RCC 7860 (cell line): ENCODE measurements around the gene LTF.
"Not testable (repeated sequence)": the region's sequence is repeated elsewhere in the genome, so short reads cannot be mapped to it uniquely, and the experiment has no call there.

Source experiments
- DNase-seq: peaks from one replicate; pipeline ENCODE4 v3.0.0-alpha.2; 2015; ENCODE audit warnings: low spot score
- FAIRE-seq: peaks from 2 replicates; lab custom pipeline; 2012; peaks lifted over from hg19 to GRCh38; lab: Jason Lieb, UNC

LTF gene

DNA sequence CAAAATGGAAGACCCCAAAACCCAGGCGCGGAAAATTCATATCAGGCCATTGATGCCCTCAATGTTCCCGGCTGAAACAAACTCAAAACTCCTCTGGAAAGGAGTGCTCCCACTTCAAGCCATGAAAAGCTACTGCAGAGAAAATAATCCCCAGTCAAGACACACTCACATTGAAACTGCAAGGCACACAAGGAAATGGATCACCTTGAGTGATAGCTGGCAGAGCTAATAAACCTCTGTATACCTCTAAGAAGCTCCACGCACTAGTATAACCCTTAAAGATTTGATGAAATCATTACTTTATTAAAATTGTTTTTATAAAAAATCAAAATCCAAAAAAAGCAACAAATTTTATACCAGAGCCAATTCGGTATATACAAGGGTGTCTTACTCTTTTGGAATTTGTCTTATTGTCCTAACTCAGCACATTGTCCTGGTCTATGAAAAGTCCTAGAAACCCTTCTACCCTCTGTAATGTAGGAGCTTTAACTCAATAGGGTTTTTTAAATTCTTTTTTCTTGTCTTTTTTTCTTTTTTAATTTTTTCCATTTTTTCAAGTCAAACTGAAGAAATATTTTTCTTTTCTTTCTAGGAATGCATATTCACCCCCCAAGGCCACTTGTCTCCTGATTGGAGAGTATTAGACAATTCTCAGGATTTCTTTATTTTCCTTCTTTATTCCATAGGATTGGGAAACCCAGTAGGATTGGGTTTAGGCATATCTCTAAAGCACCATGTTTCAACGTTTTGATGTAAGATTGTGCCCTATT is 66.3 kb downstream of the LTF start:
- FAIRE-seq = no peak

DNA sequence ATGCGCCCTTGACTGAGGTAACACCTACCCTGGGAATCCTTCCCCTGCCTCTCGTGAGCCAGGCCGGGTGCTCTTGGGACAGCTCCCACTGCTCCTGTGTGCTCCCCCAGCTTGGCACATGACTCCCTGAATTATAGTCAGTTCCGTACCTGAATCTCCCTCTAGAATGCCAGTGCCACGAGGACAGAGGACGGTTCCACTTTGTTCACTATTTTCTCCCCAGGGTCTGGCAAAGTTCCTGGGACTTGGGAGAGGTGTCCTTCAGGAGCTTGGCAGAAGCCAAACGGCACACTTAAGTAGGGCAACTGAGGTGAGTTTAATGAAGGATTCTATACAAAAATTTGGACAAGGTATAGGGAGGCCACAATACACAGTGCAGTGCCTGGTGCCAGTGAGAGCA is 67.6 kb downstream of the LTF start:
- no peak for DNase-seq
- no peak for FAIRE-seq

More for the DNA sequence above, 66.3 kb downstream of the LTF start:
- DNase-seq = no peak

DNA sequence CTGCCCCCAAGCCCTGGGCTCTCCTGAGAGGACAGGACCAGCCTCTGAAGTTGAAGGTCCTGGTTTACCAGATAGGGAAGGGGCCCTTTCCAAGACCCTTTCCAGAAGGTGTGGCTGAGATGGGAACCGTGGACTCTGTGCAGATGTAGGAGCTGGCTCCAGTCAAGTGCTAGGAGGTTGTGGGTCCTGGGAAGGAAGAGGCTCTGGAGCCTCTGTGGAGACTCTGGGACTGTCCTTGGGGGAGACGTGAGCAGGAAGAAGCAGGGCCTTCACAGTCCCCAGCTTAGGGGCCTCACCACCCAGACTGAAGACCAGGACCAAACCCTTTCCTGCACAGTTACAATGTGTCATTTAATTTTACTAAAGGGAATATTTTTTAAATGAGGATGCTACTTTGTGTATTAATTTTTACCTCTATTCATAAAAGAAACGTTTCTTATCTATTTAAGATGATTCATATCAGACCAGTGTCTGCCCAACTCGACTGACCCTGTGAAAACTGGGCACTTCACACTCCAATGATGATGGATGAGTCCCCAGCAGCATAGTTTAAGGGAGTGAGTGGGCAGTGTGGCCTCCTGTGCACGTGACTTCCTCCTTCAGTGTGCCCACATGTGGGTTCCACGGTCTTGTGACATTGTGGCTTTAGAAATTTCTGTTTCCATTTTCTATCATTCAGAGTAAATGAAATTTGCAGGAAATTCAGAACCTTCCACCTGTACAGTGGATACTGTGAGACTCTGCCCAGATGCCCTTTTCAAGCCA is 68.8 kb downstream of the LTF start:
- FAIRE-seq = peak; percentile 69

DNA sequence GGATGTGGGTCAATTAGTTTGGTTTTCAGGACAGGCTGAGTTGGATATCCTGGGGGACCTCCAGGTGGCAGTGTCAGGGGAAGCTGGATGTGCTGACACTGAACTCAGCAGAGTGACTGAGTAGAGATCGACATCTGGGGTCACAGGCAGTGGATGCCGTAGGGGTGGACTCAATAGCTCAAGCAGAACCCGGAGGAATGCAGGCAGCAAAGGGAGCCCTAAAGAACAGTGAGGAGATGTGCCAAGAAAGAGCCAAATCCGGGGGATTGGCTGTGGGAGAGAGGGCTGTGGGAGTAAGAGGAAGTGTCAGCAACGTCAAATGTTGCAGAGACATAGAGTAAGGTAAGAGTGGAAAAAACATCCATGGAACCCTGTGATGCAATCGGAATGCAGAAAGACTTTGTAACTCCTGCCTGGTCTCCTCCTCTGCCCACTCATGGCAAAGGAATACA is 69.5 kb downstream of the LTF start:
- DNase-seq = no peak

More for the DNA sequence above, 68.8 kb downstream of the LTF start:
- DNase-seq = peak; percentile 61

DNA sequence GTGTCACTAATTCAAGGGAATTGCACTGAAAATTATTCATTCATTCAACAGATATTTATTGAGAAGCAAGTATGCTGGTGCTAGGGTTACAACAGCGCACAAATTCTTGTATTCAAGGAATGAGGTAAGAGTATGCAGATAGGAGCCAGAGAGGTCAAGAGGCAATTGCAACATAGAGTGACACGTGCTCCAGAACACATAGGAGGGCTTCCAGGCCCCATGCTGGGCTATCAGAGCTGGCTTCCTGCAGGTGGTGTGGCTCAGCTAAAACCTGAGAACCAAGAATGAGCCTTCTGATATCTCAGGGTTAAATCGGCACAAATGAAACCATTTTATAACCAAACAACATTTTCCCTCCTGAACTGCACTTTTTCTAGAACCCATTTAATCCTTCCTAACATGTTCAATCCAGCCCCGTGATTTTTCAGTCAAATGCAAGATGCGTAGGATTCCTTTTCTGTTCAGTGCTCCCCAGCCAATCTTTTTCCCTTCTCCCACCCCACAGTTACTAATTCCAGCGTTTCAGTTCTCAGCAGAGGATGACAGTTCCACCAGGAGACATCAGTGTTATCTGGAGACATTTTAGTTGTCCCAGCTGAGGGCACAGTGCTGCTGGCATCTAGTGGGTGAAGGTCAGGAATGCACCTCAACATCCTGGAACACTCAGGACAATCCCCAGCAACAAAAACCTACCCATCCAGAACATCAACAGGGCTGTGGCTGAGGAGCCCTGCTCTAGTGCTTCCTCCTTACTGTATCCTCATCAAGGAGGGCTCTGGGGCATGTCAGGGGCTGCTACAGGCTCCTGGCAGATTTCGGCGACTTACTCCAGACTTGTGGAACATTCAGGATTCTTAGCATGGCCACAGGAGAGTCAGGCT is 70.9 kb downstream of the LTF start:
- FAIRE-seq = no peak

More for the DNA sequence above, 69.5 kb downstream of the LTF start:
- FAIRE-seq = no peak

DNA sequence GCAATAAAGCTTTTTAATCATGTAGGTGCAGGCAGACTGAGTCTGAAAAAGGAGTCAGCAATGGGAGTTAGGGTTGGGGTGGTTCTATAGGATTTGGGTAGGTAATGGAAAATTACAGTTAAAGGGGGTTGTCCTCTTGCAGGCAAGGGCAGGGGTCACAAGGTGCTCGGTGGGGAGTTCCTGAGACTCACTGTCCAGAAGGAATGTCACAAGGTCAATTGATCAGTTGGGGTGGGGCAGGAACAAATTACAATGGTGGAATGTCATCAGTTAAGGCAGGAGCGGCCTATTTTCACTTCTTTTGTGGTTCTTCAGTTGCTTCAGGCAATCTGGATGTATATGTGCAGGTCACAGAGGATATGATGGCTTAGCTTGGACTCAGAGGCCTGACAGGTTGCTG is 71.7 kb downstream of the LTF start:
- FAIRE-seq (no peak), DNase-seq (no peak)

More for the DNA sequence above, 70.9 kb downstream of the LTF start:
- no peak for DNase-seq

DNA sequence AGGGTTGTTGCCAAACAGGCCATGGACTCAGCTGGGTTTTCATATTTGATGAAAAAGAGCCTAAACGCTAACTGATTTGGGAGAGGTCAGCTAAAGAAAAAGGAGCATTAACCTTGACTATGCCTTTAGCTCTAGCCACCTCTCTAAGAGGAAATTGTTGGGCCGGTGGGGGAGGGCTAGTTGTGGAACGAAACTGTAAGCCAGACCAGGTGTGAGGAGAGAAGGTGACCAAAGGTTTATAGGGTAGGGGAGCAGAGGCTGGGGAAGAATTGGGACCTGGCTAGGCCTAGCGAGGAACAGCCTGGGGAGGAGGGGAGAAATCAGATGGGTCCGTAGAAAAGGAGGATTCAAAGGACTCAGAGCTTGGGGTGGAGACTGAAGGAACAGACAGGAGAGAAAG is 73.2 kb downstream of the LTF start:
- not testable (repeated sequence) for DNase-seq, FAIRE-seq

DNA sequence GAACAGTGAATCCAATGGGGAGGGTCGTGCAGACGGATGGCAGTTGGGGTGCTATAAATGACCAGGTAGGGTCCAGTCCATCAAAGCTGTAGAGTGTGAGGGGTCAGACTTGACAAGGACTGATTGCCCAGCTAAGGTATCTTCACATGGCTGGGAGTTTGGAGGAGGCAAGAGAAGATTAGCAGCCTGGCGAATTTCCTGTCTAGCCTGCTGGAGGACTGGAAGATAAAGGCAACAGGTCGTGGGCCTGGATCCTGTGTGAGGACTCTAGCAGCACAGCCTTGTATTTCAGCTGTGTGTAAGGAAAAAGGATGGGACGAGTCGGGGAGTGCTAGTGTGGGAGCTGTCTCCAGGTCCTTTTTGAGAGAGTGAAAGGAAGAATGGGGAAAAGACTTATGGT is 75.4 kb downstream of the LTF start:
- DNase-seq (no peak), FAIRE-seq (no peak)

DNA sequence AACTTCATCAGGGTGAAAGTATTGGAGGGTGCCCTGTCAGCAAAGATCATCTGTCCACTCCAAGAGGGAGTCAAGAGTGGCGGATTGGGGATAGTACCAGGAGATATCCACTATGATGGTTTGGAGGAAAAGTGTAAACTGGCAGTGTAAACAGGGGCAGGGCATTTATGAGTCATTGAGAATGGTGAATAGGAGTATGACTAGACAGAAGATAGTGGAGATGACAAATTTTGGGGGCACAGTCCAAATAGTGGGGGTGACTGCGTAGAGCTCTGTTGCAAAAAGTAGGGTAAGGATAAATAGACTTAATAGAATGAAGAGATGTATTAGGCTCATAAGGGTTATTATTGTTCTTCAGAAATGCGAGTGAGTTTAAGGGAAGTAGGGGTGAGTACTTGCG is 75.9 kb downstream of the LTF start:
- not testable (repeated sequence) for DNase-seq, FAIRE-seq

DNA sequence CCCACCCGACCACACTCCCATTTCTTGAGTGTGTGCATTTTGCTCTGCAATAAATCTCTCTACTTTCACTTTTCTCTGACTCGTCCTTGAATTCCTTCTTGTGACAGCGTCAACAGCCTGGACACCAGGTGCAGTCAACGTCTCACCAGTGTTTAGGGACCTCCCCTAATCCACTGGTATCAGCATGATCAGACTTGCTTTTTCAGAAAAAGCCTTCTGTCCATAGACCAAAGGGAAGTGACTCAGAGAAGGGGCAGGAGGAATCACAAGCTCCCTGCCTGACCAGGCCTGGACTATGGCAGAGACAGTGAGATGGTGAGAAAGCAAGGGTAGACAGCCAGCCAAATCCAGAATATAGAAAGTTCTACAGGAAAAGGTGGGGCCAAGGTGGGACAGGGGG is 78.5 kb downstream of the LTF start:
- FAIRE-seq = no peak
- DNase-seq = peak; percentile 64
